ENCODE results near the gene DACH1.

DNA sequence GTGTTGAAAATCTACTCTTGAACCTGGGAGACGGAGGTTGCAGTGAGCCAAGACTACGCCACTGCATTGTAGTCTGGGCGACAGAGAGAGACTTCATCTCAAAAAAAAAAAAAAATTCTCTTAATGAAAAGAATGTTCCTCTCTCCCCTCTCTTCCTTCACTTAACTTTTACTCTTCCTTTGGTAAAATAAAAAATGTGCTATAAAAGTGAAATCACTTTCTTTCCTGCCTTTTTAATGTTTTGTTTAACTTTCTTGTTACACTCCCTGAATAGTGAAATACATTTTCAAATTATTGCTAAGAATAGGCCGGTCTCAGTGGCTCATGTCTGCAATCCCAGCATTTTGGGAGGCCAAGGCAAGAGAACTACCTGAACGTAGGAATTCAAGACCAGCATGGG, 86.5 kb downstream of the DACH1 start:
- TF ChIP-seq, protein P1, sequence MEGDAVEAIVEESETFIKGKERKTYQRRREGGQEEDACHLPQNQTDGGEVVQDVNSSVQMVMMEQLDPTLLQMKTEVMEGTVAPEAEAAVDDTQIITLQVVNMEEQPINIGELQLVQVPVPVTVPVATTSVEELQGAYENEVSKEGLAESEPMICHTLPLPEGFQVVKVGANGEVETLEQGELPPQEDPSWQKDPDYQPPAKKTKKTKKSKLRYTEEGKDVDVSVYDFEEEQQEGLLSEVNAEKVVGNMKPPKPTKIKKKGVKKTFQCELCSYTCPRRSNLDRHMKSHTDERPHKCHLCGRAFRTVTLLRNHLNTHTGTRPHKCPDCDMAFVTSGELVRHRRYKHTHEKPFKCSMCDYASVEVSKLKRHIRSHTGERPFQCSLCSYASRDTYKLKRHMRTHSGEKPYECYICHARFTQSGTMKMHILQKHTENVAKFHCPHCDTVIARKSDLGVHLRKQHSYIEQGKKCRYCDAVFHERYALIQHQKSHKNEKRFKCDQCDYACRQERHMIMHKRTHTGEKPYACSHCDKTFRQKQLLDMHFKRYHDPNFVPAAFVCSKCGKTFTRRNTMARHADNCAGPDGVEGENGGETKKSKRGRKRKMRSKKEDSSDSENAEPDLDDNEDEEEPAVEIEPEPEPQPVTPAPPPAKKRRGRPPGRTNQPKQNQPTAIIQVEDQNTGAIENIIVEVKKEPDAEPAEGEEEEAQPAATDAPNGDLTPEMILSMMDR (IDR thresholded peaks at IDR 0.05): no peak
- TF ChIP-seq EP300 (IDR thresholded peaks at IDR 0.05) (no peak), POLR2A (IDR thresholded peaks at IDR 0.05) (no peak)

All from tibial nerve (tissue), 4 donors.